Breast epithelium (tissue), 4 donors: ENCODE data around the gene ZNF45. TPM values are rescaled to one million over a fixed set of nuclear protein-coding genes. Genes with fewer than 3 reads are reported as not detected.

Source experiments
- DNase-seq, 2 donors: peaks; one replicate each; pipeline ENCODE4 v3.0.0-alpha.2; 2019; ENCODE audit warnings: low spot score in 2 of 2
- H3K27ac ChIP-seq, 2 donors: fragments of 200-600 bp; sonication (generic) in 1 of 2; one replicate each; pipeline ENCODE4 v1.5.1; 2016 to 2019; ENCODE audit warnings: mild to moderate bottlenecking in 1 of 2
- H3K27me3 ChIP-seq, 2 donors: fragments of 200-600 bp; sonication (generic) in 1 of 2; one replicate each; pipeline versions ENCODE4 v1.5.1 to v1.6.0; 2017 to 2019; ENCODE audit warnings: control low read depth in 1 of 2, mild to moderate bottlenecking in 1 of 2
- H3K36me3 ChIP-seq: fragments of 200-600 bp; one replicate; pipeline ENCODE4 v1.5.1; 2019
- H3K4me1 ChIP-seq, 2 donors: fragments of 200-600 bp; sonication (generic); one replicate each; pipeline ENCODE4 v1.5.1; 2016 to 2019; ENCODE audit warnings: control low read depth in 1 of 2
- H3K4me3 ChIP-seq, 3 donors: fragments of 200-600 bp; sonication (generic); 1 replicate in 2 of 3; 2 replicates in 1 of 3; pipeline ENCODE4 v1.5.1; 2016 to 2019; ENCODE audit warnings: mild to moderate bottlenecking in 3 of 3, moderate library complexity in 2 of 3
- H3K9me3 ChIP-seq, 2 donors: fragments of 200-600 bp; sonication (generic) in 1 of 2; one replicate each; pipeline ENCODE4 v1.5.1; 2016 to 2019; ENCODE audit warnings: control low read depth in 1 of 2
- CTCF ChIP-seq, 3 donors: fragments of 450-650 bp; IDR thresholded peaks; one replicate each; pipeline ENCODE4 v1.5.1; 2016 to 2017; ENCODE audit warnings: antibody characterized with exemption in 3 of 3, mild to moderate bottlenecking in 3 of 3, moderate library complexity in 3 of 3
- POLR2A ChIP-seq: fragments of 450-650 bp; IDR thresholded peaks from one replicate; pipeline ENCODE4 v1.6.1; 2016; ENCODE audit warnings: antibody characterized with exemption, mild to moderate bottlenecking, moderate library complexity
- POLR2AphosphoS5 ChIP-seq, 3 donors: sonication (generic); formaldehyde crosslinking; IDR thresholded peaks; one replicate each; pipeline ENCODE4 v1.6.1; 2017; ENCODE audit warnings: antibody characterized with exemption in 3 of 3
- intact Hi-C: fragments of 100-400 bp; cut with DNase I; formaldehyde crosslinking; loops from one replicate; pipeline ENCODE4 v1.15.1; 2023; ENCODE audit warnings: low total_unique reads
- total RNA-seq, 3 donors: library from RNA; depleted of rRNA; stranded (reverse); fragments of >200 nt; gene quantifications; one replicate each; pipeline ENCODE4 v1.1.0, GENCODE V29; 2016

Gene ZNF45
- 10 to 100 TPM in 2 of 3 donors, 1 to 10 TPM in 1; 9.8 to 29.7 (median 19.3) TPM for total RNA-seq

- Histone ChIP-seq H3K27ac (peak within 1 kb of the TSS; percentile 82 to 91), H3K4me1 (peaks cover 0 to 12% of the 10 kb centered on the region in 2 donors), H3K36me3 (peaks cover 11% of the 10 kb centered on the region), H3K4me3 (peak within 1 kb of the TSS; percentile 59 to 85 (median 59)), H3K9me3 (peaks cover 0 to 4% of the 10 kb centered on the region in 2 donors), H3K27me3 (no peaks in the 10 kb centered on the region)
- DNase-seq: peak; percentile 80 to 82
- TF ChIP-seq POLR2AphosphoS5 (IDR thresholded peaks at IDR 0.05): peak; percentile 24 to 54 (median 45)
- TF ChIP-seq POLR2A: no peak
- no peak for TF ChIP-seq CTCF (IDR thresholded peaks at IDR 0.05)
- intact Hi-C loops: no loop called here
Observed at GRCh38 chr19:43934985-43935708, at the start of gene ZNF45. Gene ZNF45, minus strand, starts transcription at chr19:43935282. Its CDS starts 13,097 bp downstream, at chr19:43922185.

- Histone ChIP-seq H3K27me3 (no peaks in the 10 kb centered on the region), H3K4me3 (peak overlapping the region; percentile 72 to 81 (median 76)), H3K4me1 (no peaks in the 10 kb centered on the region), H3K9me3 (peaks cover 14 to 32% of the 10 kb centered on the region in 2 donors), H3K36me3 (no peaks in the 10 kb centered on the region), H3K27ac (peak overlapping the region; percentile 90 to 91)
- no peak for DNase-seq
- intact Hi-C loops: no loop called here
- TF ChIP-seq POLR2AphosphoS5 (IDR thresholded peaks at IDR 0.05): no peak
- TF ChIP-seq CTCF (IDR thresholded peaks at IDR 0.05): no peak
- TF ChIP-seq POLR2A: no peak
Observed at GRCh38 chr19:43984687-43985000, 49.6 kb upstream of the ZNF45 start.

- Histone ChIP-seq H3K36me3 (no peaks in the 10 kb centered on the region), H3K4me3 (peak within 1 kb of the TSS; percentile 72 to 81 (median 76)), H3K4me1 (no peaks in the 10 kb centered on the region), H3K27ac (peak within 1 kb of the TSS; percentile 90 to 91), H3K9me3 (peaks cover 20 to 36% of the 10 kb centered on the region in 2 donors), H3K27me3 (no peaks in the 10 kb centered on the region)
- intact Hi-C loops: no loop called here
- peak; percentile 85 to 91 for DNase-seq
- TF ChIP-seq POLR2AphosphoS5 (IDR thresholded peaks at IDR 0.05) (peak; percentile 68 to 75 (median 72)), CTCF (IDR thresholded peaks at IDR 0.05) (no peak)
Observed at GRCh38 chr19:43983912-43984686, 49.0 kb upstream of the ZNF45 start, which contains the start of gene ZNF155. Gene ZNF155, plus strand, starts transcription at chr19:43984188. Its CDS starts 4,356 bp downstream, at chr19:43988544.

- Histone ChIP-seq H3K36me3 (no peaks in the 10 kb centered on the region), H3K27me3 (no peaks in the 10 kb centered on the region), H3K4me3 (peak overlapping the region; percentile 72 to 81 (median 76)), H3K4me1 (no peaks in the 10 kb centered on the region), H3K9me3 (peaks cover 26 to 37% of the 10 kb centered on the region in 2 donors), H3K27ac (peak overlapping the region in 1 of 2 donors; percentile 90)
- intact Hi-C loops: no loop called here
- no peak for DNase-seq
- TF ChIP-seq POLR2A: no peak
- no peak for TF ChIP-seq POLR2AphosphoS5 (IDR thresholded peaks at IDR 0.05)
- no peak for TF ChIP-seq CTCF (IDR thresholded peaks at IDR 0.05)
Observed at GRCh38 chr19:43983544-43983911, 48.4 kb upstream of the ZNF45 start.

GRCh38 chr19:43976732-43977131 is 41.6 kb upstream of the ZNF45 start:
- Histone ChIP-seq H3K9me3 (peaks cover 79 to 94% of the 10 kb centered on the region in 2 donors), H3K36me3 (no peaks in the 10 kb centered on the region), H3K27ac (no peak overlapping the region), H3K4me1 (no peaks in the 10 kb centered on the region), H3K4me3 (no peak overlapping the region), H3K27me3 (no peaks in the 10 kb centered on the region)
- DNase-seq: no peak
- TF ChIP-seq POLR2AphosphoS5 (IDR thresholded peaks at IDR 0.05) (no peak), CTCF (IDR thresholded peaks at IDR 0.05) (no peak), POLR2A (no peak)
- intact Hi-C loops: no loop called here
